Measurements from ENCODE around the gene WDR18.

- TF ChIP-seq CTCF (IDR thresholded peaks at IDR 0.05; ENCODE audit: insufficient read depth, low read length) (no peak), SPI1 (IDR thresholded peaks at IDR 0.05; ENCODE audit: borderline replicate concordance, low read depth) (no peak)
Measured at GRCh38 chr19:1018932-1019615, 34.9 kb downstream of the WDR18 start.

All from HL-60 (cell line).